GM18951 (cell line): ENCODE data around the gene HTATIP2.
"Not testable (repeated sequence)": the region's sequence is repeated elsewhere in the genome, so short reads cannot be mapped to it uniquely, and the experiment has no call there.

Experiments
- POLR2A ChIP-seq: IDR thresholded peaks from 4 replicates; pipeline ENCODE4 v1.6.1; 2011; ENCODE audit warnings: mild to moderate bottlenecking; ENCODE audit not compliant: insufficient read length, insufficient read depth; ENCODE audit errors: extremely low read depth
- in situ Hi-C: fragments of 300-500 bp; cut with MboI; formaldehyde crosslinking; loops from one replicate; pipeline ENCODE4 v1.12.0; 2022; ENCODE audit warnings: low sequenced_read_pairs, mixed read lengths, inconsistent platforms; ENCODE audit not compliant: unreplicated experiment

HTATIP2 gene

GRCh38 chr11:20360650-20361049 lies 2.9 kb upstream of the HTATIP2 start:
- TF ChIP-seq POLR2A = no peak
- in situ Hi-C loops = no loop called here

- no peak for TF ChIP-seq POLR2A
- in situ Hi-C loops = no loop called here
These were observed 1.0 kb upstream of the HTATIP2 start for GRCh38 chr11:20362481-20362880.

GRCh38 chr11:20363149-20363499 lies 390 bp upstream of the HTATIP2 start:
- TF ChIP-seq POLR2A = no peak
- in situ Hi-C loops = no loop called here

GRCh38 chr11:20364341-20364792 lies 853 bp downstream of the HTATIP2 start:
- in situ Hi-C loops = no loop called here
- TF ChIP-seq POLR2A = no peak

- in situ Hi-C loops = not testable (repeated sequence)
These were observed 2.0 kb downstream of the HTATIP2 start for GRCh38 chr11:20365465-20365864.

- no peak for TF ChIP-seq POLR2A
- in situ Hi-C loops = no loop called here
These were observed 3.9 kb downstream of the HTATIP2 start for GRCh38 chr11:20367313-20367948.

GRCh38 chr11:20368438-20368837 lies 4.9 kb downstream of the HTATIP2 start:
- in situ Hi-C loops = no loop called here
- TF ChIP-seq POLR2A = no peak

GRCh38 chr11:20369826-20370225 lies 6.3 kb downstream of the HTATIP2 start:
- in situ Hi-C loops = no loop called here
- no peak for TF ChIP-seq POLR2A

- no peak for TF ChIP-seq POLR2A
- in situ Hi-C loops = no loop called here
These were observed 8.6 kb downstream of the HTATIP2 start for GRCh38 chr11:20372081-20372626.

- TF ChIP-seq POLR2A = no peak
- in situ Hi-C loops = no loop called here
These were observed 9.6 kb downstream of the HTATIP2 start for GRCh38 chr11:20373147-20373546.

- in situ Hi-C loops = no loop called here
- TF ChIP-seq POLR2A = no peak
These were observed 10.2 kb downstream of the HTATIP2 start for GRCh38 chr11:20373568-20374209.

- in situ Hi-C loops = no loop called here
- no peak for TF ChIP-seq POLR2A
These were observed 11.3 kb downstream of the HTATIP2 start for GRCh38 chr11:20374741-20375300.

- no peak for TF ChIP-seq POLR2A
- in situ Hi-C loops = no loop called here
These were observed 12.7 kb downstream of the HTATIP2 start for GRCh38 chr11:20376162-20376730.

- in situ Hi-C loops = loop anchor here (10.0 kb wide), 1 partner anchor 219 kb away; no protein-coding TSS in a partner anchor
These were observed 22.5 kb downstream of the HTATIP2 start for GRCh38 chr11:20385996-20386395.
